IPS-20b (cell line): ENCODE measurements around the gene BICC1.

ENCODE experiments used
- H3K27ac ChIP-seq: one replicate; pipeline ENCODE4 v1.5.1; 2013; ENCODE audit warnings: low read length
- H3K27me3 ChIP-seq: 2 replicates; pipeline ENCODE4 v1.6.1; 2013; ENCODE audit warnings: mild to moderate bottlenecking, low read length, inconsistent platforms; ENCODE audit not compliant: insufficient read depth
- H3K36me3 ChIP-seq: 2 replicates; pipeline ENCODE4 v1.6.1; 2013; ENCODE audit warnings: low read depth, mild to moderate bottlenecking, inconsistent platforms, low read length, moderate library complexity; ENCODE audit not compliant: insufficient read depth
- H3K4me1 ChIP-seq: 2 replicates; pipeline ENCODE4 v1.6.1; 2013; ENCODE audit warnings: mild to moderate bottlenecking, control low read depth, inconsistent platforms, low read length, moderate library complexity; ENCODE audit not compliant: insufficient read depth
- H3K4me3 ChIP-seq: 2 replicates; pipeline ENCODE4 v1.5.1; 2013; ENCODE audit warnings: mild to moderate bottlenecking, low read length, inconsistent platforms
- H3K9ac ChIP-seq: 2 replicates; pipeline ENCODE4 v1.6.1; 2013; ENCODE audit warnings: low read depth, mild to moderate bottlenecking, inconsistent platforms, low read length, moderate library complexity
- H3K9me3 ChIP-seq: 2 replicates; pipeline ENCODE4 v1.6.1; 2013; ENCODE audit warnings: mild to moderate bottlenecking, low read depth, low read length, inconsistent platforms; ENCODE audit not compliant: insufficient read depth

The BICC1 gene

GRCh38 chr10:58517081-58517480 is 4.4 kb downstream of the BICC1 start:
- Histone ChIP-seq H3K27me3 (peaks cover 33% of the 10 kb centered on the region), H3K9me3 (no peaks in the 10 kb centered on the region), H3K4me3 (no peak overlapping the region), H3K4me1 (peaks cover 9% of the 10 kb centered on the region), H3K9ac (no peak overlapping the region), H3K27ac (no peak overlapping the region), H3K36me3 (no peaks in the 10 kb centered on the region)

GRCh38 chr10:58517491-58518355 is 5.1 kb downstream of the BICC1 start:
- Histone ChIP-seq H3K27me3 (peaks cover 28% of the 10 kb centered on the region), H3K4me3 (no peak overlapping the region), H3K9ac (no peak overlapping the region), H3K4me1 (peaks cover 5% of the 10 kb centered on the region; the same call in 1 of the 2 replicates), H3K36me3 (no peaks in the 10 kb centered on the region), H3K9me3 (no peaks in the 10 kb centered on the region), H3K27ac (no peak overlapping the region)

DNA sequence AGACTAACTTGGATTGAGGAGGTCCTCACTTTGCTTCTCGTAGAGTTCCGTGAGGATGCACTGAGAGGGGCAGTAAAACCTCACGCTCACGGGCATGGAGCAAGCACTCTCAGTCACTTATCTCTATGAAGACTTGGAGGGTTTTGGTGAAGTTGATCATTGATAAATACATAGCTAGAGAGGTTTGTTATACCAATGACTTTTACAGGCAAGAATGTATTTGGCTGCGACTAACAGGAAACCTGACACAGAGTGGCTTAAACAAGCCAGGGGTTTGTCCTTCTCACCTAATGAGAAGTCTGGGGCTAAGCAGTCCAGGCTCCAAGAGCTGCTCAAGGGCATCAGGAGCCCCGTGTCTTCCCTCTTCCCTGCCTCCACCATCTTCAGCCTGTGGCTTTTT is 6.1 kb downstream of the BICC1 start:
- Histone ChIP-seq H3K27me3 (peaks cover 19% of the 10 kb centered on the region), H3K4me3 (no peak overlapping the region), H3K4me1 (peaks cover 2% of the 10 kb centered on the region; the same call in 1 of the 2 replicates), H3K27ac (no peak overlapping the region), H3K9me3 (no peaks in the 10 kb centered on the region), H3K36me3 (no peaks in the 10 kb centered on the region), H3K9ac (no peak overlapping the region)

DNA sequence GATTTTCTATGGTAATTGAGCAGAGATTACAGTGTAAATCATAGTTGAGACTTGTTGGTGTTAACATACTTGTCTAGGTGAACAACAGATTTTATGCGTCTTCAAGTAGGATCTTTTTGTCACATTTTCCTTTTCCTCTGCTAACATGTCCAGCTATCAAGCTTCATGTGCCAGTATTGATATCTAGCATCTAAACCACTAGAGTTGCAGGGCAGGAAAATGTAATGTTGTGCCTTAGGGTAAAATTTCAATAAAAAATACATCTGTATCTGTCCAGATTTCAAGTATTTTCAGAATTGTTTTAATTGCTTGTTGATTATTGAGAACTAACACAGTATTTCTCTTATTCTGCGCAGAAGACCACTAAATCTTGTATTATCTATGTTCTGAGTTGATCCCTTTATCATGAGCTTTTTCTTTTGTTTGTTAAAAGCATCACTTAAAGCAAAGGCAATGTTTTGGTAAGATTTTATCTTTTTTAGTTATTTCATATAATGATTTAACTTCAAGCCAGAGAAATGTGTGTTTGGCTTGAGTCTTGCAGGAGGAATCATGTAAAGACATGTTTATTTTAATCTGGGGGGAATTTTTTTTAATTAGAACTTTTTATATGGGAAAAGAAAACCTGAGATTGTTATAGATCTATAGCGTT is 16.5 kb downstream of the BICC1 start:
- no peaks in the 10 kb centered on the region for H3K36me3 ChIP-seq
- no peak overlapping the region for H3K27ac ChIP-seq
- H3K9ac ChIP-seq, result no peak overlapping the region
- H3K9me3 ChIP-seq, result no peaks in the 10 kb centered on the region
- no peaks in the 10 kb centered on the region for H3K4me1 ChIP-seq
- H3K4me3 ChIP-seq, result no peak overlapping the region
- H3K27me3 ChIP-seq, result no peaks in the 10 kb centered on the region

DNA sequence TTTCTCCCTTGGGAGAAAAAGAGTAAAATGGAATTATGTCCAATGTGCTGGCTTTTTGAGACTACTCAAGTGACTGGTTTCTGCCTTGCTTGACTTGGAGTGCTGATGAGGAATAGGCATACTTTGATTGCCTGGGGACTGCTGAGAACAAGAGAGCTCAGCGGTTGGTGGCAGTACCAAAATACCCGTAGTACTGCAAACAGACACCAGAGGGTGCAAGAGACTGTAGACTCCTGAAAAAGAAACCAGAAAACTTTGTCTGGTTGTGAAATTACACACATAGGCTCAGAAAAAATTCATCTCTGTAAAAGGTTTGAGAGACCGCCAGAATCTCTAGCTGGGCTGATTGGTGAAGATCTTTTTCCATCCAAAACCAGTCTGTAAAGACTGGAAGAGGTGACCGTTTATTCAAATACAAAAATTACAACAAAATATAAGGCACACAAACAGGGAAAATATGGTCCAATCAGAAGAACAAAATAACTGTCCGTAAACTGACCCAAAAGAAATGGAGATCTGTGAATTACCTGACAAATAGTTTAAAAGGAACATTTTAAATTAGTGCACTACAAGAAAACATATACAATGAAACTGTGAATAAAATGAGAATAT is 18.5 kb downstream of the BICC1 start:
- Histone ChIP-seq H3K4me3 (no peak overlapping the region), H3K9me3 (no peaks in the 10 kb centered on the region), H3K4me1 (no peaks in the 10 kb centered on the region), H3K27ac (no peak overlapping the region), H3K36me3 (no peaks in the 10 kb centered on the region), H3K9ac (no peak overlapping the region), H3K27me3 (no peaks in the 10 kb centered on the region)

GRCh38 chr10:58535311-58535710 is 22.6 kb downstream of the BICC1 start:
- H3K27me3 ChIP-seq, result no peaks in the 10 kb centered on the region

GRCh38 chr10:58543141-58543540 is 30.5 kb downstream of the BICC1 start:
- Histone ChIP-seq H3K4me3 (no peak overlapping the region), H3K27me3 (no peaks in the 10 kb centered on the region), H3K9me3 (no peaks in the 10 kb centered on the region), H3K27ac (no peak overlapping the region), H3K4me1 (no peaks in the 10 kb centered on the region), H3K9ac (no peak overlapping the region), H3K36me3 (no peaks in the 10 kb centered on the region)

More at GRCh38 chr10:58535311-58535710, 22.6 kb downstream of the BICC1 start:
- Histone ChIP-seq H3K36me3 (no peaks in the 10 kb centered on the region), H3K9ac (no peak overlapping the region), H3K9me3 (no peaks in the 10 kb centered on the region), H3K4me3 (no peak overlapping the region), H3K27ac (no peak overlapping the region), H3K4me1 (no peaks in the 10 kb centered on the region)

GRCh38 chr10:58544135-58544534 is 31.5 kb downstream of the BICC1 start:
- Histone ChIP-seq H3K27me3 (no peaks in the 10 kb centered on the region), H3K4me1 (no peaks in the 10 kb centered on the region), H3K9ac (no peak overlapping the region), H3K4me3 (no peak overlapping the region), H3K9me3 (no peaks in the 10 kb centered on the region), H3K36me3 (no peaks in the 10 kb centered on the region), H3K27ac (no peak overlapping the region)

GRCh38 chr10:58545427-58545826 is 32.8 kb downstream of the BICC1 start:
- H3K9ac ChIP-seq, result no peak overlapping the region
- H3K9me3 ChIP-seq, result no peaks in the 10 kb centered on the region
- no peak overlapping the region for H3K4me3 ChIP-seq
- no peaks in the 10 kb centered on the region for H3K27me3 ChIP-seq
- no peak overlapping the region for H3K27ac ChIP-seq
- H3K4me1 ChIP-seq, result no peaks in the 10 kb centered on the region
- no peaks in the 10 kb centered on the region for H3K36me3 ChIP-seq

DNA sequence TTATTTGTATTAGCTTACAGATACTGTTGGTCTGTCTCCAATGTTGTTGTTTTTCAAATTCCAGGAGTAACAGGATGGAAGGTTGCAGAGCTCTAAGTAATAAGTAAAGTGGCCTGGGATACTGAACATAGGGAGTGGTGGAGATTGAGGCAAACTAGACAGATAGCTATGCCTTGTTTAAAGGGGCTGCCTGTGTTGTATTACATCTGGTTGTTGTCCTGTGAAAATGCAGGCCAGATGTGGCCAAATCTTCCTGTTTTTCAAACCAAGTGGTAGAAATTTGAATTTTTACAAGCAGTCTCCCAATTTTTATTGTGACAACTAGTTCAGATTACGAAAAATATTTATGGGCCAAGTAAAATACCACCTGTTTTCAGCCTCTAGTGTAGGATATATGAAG is 33.5 kb downstream of the BICC1 start:
- H3K27ac ChIP-seq, result no peak overlapping the region
- H3K9me3 ChIP-seq, result no peaks in the 10 kb centered on the region
- H3K9ac ChIP-seq, result no peak overlapping the region
- H3K36me3 ChIP-seq, result no peaks in the 10 kb centered on the region
- H3K4me1 ChIP-seq, result no peaks in the 10 kb centered on the region
- H3K27me3 ChIP-seq, result no peaks in the 10 kb centered on the region
- no peak overlapping the region for H3K4me3 ChIP-seq

- Histone ChIP-seq H3K4me1 (no peaks in the 10 kb centered on the region), H3K27ac (no peak overlapping the region), H3K27me3 (no peaks in the 10 kb centered on the region), H3K9ac (no peak overlapping the region), H3K36me3 (no peaks in the 10 kb centered on the region), H3K9me3 (no peaks in the 10 kb centered on the region), H3K4me3 (no peak overlapping the region)
These were observed 34.2 kb downstream of the BICC1 start for GRCh38 chr10:58546722-58547445.
